ENCODE results near the gene CCDC191.

DNA sequence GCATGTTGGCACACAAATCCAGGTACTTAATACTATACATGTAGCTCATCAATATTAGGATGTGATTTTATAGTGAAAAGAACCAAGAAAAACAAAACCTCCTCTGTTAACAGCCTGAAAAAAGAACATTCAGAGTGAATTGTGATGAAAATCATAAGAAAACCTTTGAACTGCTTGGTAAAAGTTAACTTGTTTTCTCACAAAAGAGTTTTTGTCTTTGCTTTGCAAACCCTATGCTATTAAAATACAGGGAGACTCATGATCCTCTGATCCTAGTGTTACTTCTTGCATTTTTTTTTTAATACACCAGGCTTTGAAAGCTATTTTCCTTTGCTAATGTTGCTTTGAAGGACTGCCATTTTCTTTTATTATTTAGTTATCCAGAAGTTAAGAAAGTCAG, 23.9 kb upstream of the CCDC191 start:
- TF ChIP-seq POLR2A (IDR thresholded peaks at IDR 0.05) (no peak), POLR2AphosphoS5 (IDR thresholded peaks at IDR 0.05) (no peak)
- TF ChIP-seq, protein P1, sequence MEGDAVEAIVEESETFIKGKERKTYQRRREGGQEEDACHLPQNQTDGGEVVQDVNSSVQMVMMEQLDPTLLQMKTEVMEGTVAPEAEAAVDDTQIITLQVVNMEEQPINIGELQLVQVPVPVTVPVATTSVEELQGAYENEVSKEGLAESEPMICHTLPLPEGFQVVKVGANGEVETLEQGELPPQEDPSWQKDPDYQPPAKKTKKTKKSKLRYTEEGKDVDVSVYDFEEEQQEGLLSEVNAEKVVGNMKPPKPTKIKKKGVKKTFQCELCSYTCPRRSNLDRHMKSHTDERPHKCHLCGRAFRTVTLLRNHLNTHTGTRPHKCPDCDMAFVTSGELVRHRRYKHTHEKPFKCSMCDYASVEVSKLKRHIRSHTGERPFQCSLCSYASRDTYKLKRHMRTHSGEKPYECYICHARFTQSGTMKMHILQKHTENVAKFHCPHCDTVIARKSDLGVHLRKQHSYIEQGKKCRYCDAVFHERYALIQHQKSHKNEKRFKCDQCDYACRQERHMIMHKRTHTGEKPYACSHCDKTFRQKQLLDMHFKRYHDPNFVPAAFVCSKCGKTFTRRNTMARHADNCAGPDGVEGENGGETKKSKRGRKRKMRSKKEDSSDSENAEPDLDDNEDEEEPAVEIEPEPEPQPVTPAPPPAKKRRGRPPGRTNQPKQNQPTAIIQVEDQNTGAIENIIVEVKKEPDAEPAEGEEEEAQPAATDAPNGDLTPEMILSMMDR (IDR thresholded peaks at IDR 0.05) = no peak
